ENCODE results near the gene TAOK3.

- TF ChIP-seq, protein P1, sequence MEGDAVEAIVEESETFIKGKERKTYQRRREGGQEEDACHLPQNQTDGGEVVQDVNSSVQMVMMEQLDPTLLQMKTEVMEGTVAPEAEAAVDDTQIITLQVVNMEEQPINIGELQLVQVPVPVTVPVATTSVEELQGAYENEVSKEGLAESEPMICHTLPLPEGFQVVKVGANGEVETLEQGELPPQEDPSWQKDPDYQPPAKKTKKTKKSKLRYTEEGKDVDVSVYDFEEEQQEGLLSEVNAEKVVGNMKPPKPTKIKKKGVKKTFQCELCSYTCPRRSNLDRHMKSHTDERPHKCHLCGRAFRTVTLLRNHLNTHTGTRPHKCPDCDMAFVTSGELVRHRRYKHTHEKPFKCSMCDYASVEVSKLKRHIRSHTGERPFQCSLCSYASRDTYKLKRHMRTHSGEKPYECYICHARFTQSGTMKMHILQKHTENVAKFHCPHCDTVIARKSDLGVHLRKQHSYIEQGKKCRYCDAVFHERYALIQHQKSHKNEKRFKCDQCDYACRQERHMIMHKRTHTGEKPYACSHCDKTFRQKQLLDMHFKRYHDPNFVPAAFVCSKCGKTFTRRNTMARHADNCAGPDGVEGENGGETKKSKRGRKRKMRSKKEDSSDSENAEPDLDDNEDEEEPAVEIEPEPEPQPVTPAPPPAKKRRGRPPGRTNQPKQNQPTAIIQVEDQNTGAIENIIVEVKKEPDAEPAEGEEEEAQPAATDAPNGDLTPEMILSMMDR (conservative IDR thresholded peaks at IDR 0.05; ENCODE audit: low read length): no peak
- TF ChIP-seq EZH2phosphoT487 (IDR thresholded peaks at IDR 0.05; ENCODE audit: borderline replicate concordance): no peak
Observed at GRCh38 chr12:118136559-118137003, 236.1 kb downstream of the TAOK3 start.

Data from Loucy (cell line).